GM18873 (cell line): Measurements from ENCODE around the gene KIAA1755.

Experiments
- ATAC-seq: cut with Tn5 transposase; IDR thresholded peaks from one replicate; pipeline ENCODE4 v1.9.1; 2021; ENCODE audit warnings: mild to moderate bottlenecking, moderate library complexity, moderate number of reproducible peaks; ENCODE audit not compliant: unreplicated experiment, low FRiP score

KIAA1755 gene

DNA sequence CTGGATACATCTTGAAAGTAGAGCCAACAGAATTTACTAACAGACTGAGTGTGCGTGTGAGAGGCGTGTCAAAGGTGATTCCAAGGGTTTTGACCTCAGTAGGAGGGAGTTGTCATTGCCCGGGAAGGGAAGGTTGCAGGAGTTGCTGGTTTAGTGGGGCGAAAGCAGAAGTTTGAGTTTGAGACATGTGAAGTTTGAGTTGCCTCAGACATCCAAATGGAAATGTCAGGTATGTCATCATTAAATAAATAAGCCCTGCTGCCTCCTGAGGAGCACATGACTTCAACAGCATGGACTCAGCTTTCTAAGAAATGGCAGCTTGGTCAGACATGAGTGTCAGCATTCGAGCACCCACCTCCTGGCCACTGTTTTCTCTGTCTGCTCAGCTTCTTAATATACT, 68.9 kb downstream of the KIAA1755 start:
- ATAC-seq, result no peak

DNA sequence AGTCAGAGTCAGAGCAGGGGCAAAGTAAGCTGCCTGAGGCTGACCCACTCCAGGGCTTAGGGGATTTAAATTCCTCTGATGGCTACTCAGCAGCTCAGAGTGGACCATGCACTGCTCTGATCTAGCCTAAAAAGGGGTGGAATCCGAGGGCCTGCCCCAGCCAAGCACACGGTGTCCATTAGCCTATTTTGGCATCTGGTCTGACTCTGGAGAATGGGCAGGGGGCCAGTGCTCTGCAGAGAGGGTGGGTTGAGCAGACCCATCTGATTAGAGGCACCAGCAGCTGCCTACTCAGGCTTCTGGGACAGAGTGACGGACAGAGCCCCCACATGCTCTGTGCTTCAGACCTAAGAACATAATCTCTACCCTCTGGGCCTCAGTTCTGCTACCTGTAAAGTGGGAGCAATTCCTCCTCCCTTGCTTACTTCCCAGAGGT, 69.6 kb downstream of the KIAA1755 start:
- no peak for ATAC-seq

DNA sequence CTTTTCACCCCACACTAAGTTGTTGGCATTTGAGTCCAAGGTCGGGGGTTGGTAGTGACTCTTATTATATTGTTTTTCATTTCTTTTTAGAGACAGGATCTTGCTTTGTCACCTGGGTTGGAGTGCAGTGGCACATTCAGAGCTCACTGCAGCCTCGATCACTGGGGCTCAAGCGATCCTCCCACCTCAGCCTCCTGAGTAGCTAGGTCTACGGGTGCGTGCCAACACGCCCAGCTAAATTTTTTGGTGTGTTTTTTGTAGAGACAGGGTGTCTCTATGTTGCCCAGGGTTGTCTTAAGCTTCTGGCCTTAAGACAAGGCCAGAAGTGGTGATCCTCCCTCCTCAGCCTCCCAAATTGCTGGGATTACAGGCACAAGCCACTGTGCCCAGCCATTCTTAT, 70.4 kb downstream of the KIAA1755 start:
- no peak for ATAC-seq

DNA sequence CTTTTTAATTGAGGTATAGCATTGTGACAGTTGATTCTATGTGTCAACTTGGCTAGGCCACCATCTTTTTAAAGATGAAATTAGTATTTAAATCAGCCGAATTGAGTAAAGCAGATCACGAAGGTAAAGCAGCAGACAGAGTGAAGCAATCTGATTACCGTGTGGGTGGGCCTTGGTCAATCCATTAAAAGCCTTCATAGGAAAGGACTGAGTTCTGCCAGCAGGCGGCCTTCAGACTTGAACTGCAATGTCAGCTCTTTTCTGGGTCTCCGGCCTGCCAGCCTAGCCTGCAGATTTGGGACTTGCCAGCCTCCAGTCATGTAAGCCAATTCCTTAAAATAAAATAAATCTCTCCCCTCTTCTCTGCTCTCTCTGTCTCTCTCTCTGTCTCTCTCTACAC, 73.0 kb downstream of the KIAA1755 start:
- ATAC-seq, result no peak

DNA sequence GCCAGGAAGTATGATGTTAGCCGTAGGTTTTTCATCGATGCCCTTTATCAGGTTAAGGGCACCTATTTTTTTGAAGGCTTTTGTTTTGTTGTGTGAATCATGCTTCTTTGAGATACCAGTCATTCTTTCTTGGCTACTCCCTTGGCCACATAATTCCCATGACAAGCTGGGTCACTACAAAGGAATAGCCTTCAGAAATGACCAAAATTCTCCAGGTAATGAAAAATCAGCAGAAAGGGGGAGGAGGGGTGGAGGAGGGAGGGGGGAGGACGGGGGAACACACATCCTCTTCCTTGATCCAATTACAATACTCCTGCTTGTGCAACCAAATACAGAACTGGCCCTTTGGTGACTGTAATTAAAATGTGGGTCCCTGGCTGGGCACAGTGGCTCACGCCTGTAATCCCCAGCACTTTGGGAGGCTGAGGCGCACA, 73.7 kb downstream of the KIAA1755 start:
- ATAC-seq, result no peak

DNA sequence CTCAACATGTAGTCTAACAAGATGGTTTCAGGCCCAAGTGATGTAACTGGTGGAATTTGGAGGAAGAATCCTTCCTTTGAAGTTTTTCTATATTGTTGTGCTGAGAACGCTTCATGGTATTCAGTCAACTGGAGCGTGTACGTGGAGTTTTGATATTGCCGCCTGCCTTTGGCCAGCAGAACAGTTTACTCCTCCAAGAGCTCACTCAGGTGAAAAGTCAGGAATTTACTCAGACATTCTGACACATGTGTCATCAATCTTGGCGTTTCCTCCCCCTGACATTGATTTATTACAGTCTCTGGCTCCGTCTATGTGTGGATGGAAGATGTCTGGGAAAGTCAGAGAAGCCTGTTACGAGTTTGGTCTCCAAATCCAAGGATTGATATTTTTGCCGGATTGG, 76.4 kb downstream of the KIAA1755 start:
- ATAC-seq, result no peak

DNA sequence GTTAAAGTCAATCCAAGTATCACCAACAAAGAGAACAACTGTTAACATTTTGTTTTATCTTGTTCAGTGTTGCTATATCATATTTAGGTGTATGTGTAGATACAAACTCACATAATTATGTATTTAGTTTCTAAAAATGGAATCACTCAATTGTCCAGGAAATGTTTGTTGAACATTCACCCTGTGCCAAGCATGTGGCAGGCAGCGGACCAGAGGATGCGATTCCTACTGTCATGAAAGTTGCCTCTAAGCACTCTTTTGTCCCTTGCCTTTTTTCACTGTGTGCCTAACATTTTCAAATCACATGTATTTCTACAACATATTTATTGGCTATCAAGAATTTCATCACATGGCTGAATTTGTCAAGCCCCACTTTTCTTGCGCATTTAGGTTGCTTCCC, 78.6 kb downstream of the KIAA1755 start:
- ATAC-seq, result no peak

DNA sequence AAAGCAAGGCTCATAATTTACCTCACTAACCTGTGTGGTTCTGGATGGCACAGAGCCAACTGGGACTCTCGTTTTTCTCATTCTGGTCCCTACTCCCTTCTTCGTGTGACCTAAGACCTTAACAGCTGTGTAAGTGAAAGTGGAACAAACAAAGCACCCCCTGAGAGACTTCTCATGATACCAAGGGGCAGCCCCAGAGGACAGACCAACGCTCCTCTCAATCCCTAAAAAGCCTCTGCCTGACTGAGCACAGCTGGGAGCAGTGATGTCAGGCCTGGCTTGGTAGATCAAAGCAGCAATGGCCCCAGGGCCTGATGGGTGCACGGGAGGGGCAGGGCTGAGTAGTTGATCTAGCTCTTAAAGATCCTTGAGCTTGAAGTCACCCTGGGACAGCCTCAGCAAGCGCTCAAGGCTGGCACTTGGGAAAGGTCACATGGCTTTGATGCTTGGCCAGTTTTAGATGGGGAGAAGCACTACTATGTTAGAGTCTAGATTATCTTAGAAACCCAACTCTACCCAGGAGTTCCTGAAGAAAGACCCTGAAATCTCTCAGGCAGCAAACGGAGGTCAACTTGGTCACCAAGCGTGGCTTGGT, 79.2 kb downstream of the KIAA1755 start:
- ATAC-seq, result no peak

DNA sequence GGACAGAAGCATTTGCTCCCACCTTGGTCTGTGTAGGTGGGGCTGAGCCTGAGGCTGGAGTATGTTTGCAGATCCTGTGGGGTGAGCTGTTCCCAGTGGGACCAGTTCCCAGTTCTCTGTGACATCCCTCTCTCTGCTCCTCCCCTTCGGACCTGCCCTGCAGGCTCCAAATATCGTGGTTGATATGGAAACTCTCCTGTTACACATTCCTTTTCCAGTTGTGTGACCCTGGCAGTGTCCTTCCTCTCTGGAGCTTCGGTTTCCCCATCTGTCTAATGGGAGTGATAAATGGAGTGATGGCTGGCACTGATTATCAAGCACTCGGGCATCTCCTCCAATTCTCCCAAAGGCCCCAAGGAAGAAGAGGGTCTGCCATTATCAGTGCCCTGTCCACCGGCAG, 79.8 kb downstream of the KIAA1755 start:
- no peak for ATAC-seq

DNA sequence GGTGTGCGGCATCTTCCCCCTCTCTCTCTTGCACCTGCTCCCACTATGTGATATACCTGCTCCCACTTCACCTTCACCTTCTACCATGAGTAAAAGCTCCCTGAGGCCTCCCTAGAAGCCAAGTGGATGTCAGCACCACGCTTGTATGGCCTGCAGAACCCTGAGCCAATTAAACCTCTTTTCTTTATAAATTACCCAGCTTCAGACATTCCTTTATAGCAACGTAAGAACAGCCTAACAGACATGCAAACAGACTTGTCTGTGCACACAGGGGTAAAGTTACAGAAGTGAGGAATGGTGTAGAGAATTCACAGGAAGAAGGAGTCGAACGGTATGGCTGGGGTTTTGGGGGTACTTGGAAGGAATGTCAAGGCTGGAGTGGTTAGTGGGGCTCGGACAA, 80.7 kb downstream of the KIAA1755 start:
- no peak for ATAC-seq

DNA sequence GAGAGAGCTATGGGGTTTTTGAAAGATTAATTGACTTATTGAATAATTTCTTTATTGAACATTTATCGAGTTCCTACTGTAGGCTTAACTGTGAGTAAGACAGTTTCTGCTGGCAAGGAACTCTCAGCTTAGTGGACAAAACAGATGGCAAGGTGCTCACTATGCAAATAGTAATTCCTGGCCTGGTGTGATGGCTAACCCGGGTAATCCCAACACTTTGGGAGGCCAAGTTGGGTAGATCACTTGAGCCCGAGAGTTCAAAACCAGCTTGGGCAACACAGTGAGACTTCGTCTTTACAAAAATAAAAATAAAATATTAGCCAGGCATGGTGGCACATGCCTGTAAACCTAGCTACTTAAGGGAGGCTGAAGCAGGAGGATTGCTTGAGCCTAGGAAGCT, 82.0 kb downstream of the KIAA1755 start:
- ATAC-seq, result no peak

DNA sequence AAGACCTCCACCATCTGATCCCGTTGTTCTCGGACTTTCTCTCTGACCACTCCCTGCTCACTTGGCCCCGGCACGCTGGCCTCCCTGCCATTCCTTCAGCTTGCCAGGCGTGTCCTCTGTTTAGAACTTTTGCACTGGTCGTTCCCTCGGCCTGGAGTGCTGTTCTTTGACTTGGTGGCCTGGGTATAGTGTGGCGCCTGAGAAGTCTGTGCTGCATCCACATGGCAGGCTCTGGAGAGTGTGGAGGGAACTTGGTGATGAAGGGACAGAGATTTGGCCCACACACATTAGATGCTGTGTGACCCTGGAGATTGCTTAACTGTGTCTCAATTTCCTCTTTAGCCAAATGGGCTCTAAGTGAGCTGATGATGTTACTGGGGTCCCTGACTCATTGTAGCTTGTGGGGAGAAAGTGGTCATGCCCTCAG, 82.5 kb downstream of the KIAA1755 start:
- ATAC-seq, result no peak

DNA sequence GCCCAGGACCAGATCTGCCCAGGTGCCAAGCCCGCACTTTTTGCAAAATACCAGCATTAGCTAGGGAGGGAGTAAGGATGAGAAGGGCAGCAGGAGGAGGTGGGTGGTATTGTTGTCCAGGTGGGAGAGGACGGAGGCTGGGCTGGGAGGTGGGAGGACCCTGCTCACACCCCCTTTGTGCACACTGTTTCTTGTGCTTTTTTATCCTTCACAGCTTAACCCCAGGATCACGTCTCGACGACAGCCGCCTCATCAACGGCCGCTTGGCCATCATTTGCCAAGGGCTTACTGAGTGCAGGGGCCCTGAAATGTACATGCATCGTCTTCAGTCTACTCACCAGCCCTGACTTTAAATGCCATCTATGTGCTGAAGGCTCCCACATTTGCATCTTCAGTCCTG, 83.3 kb downstream of the KIAA1755 start:
- no peak for ATAC-seq

DNA sequence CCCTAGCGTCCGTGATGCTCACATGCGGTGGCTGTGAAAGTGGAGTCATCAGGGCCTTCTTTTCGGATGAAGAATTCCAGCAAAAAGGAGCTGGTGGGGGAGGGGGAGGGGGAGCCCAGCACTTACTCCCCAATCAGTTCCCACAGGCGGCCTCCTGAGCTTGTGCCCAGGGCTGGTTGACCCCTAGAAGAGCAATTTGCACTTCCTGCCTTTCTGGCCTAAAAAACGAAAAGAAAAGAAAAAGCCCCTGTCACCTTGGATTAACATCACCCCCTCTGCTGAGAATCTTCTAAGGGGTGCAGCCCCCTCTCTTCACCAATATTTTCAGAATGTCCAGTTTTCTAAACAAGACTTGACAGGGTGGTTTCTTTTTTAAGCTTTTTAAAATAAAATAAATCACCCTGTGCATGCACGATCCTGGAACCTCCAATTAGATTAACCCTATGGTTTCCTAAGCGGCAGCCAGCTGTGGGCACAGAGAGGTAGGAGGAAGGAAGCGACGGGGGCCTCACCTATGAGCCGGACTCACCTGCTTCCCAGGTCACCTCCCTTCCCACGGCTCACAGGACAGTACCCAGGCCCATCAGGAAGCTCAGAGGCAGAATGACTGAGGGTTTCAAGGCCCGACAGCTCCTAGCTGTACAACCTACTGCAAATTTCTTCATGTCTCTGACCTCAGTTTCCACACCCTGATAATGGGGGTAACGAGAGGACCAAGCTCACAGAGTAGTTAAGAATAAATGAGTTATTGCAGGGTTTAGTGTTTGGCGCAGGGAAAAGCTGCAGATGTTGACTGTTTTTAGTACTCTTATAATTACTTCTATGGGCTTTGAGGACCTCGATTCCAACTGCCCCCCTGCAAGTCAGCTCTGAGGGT, 85.0 kb downstream of the KIAA1755 start:
- ATAC-seq, result no peak

DNA sequence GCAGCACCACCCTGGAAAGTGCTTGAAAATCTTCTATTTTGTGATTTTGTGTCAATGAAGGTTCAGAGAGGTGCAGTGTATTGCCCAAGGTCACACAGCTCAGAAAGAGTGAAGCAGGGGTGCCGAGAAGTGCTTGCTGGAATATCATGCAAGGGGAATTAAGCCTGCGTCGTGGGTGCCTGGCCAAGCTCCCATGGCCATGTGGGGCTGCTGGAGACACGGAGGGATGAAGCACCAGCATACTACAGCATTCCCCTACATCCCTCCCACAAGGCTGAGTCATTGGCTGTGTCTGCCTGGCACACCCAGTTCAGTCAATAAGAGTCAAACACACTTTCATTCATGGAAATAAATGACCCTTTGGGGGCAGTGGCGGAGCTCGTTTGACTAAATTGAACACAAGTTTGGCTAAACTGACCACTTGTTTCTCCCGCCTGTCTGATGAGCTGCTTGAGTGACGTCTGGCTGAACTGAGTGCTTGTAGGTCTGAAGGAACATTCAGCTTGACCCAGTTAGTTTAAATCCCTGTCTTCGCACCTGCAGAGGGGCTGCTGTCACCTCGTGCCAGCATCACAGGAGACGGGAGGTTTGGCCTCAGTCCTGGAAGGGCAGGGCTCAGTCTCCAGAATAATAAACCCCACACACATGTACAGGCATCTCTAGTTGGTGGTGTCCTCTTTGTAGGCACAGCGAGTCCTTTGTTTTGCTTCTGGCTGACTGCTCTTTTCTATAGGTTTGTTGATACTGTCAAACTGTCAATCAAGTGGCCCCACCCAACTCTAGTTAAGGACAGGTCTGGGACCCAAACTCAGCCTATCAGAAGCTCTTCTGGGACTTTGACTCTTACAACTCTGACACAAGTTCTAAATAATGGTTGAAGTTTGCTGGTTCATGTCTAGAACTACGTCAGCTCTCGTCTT, 87.0 kb downstream of the KIAA1755 start:
- no peak for ATAC-seq

DNA sequence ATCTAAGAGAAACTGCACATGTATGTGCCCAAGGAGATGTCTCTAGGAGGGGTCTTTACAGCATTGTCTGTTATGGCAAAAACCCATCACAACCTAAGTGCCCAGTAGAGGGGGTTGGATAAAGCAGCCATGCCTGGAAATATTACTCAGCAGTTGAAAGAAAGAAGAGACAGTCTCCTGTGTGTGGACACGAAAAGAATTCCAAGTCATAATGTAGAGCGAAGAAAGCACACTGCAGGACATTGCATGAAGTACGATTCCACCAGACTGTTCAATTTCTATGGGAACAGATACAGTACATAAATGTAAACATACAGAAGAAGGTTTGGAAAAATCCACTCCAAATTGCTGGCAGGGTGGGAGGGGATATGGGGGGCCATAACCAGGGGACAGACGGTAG, 88.1 kb downstream of the KIAA1755 start:
- ATAC-seq, result no peak

DNA sequence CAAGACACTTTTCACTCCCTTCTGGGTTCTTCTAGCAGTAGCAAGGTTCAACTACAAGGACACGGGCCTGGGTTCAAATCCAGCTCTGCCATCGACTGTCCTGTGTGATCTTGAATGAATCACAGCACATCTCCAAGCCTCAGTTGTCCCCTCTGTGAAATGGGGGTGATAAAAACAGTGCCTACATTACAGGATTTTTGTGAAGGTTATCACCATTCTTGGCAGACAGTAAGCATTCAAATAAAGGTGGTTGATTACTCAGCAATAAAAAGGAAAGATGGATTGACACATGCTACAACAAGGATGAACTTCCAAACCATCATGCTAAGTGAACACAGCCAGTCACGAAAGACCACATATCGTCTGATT, 88.9 kb downstream of the KIAA1755 start:
- ATAC-seq, result no peak

DNA sequence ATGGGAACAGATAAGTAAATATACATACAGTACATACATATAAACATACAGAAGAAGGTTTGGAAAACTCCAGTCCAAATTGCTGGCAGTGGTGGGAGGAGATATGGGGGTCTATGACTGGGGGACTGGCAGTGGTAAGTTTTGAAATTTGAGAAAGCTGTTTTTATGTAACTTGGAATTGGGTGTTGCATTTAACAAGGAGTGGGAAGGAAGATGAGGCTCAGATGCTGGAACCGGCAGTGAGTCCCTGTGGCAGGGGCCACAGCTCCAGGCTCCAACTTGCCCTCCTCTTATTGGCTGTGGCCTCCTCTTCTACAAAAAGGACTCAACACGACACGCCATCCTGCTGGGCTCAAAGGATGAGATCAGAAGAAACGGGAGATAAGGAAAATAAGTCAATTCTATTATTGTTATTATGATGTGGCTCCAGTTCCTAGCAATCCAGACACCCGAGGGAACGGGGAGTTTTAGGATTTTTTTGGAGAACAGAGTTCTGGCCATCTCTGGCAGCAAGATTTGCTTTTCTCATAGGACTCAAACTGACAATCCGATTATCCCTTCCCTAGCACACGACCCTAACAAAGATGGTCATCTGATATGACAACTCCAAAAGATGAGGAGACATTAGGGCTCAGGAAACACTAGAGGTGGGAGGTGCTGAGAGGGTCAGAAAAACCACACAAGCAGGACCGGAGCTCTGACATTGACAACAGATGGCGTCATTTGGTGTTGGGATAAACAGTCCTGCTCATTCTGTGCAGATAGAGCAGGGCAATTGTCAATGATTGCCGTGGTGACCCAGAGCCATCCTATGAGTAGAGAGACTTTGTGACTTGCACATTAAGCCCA, 89.5 kb downstream of the KIAA1755 start:
- no peak for ATAC-seq

DNA sequence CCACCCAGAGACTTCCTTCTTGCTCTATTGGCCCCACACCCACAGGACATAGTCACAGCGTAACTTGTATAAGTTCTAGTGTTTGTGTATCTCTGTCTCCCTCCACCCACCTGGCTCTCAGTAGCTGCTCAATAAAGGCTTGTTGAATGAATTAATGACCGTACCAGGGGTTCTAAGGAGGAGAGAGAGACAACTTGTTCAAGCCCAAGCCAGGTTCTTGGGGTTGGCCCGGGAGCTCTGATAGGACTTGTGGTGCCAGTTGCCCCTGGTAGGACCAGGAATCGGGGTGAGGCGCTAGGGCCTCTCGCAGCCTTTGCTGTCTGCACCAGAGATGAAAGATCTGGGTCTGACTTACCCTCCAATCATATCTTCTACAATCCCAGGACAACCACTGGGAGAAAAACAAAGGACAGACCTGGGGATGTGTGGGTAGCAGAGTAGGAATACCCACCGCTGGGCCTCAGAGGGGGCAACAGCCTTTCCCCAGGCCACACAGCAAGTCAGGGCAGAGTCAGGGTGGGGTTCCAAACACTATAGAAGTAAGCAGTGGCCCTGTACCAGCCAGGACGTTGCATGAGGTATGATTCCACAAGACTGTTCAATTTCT, 90.2 kb downstream of the KIAA1755 start:
- no peak for ATAC-seq
